Tongue (tissue), 2 donors: Measurements from ENCODE around the gene BCL2L13. TPM values are rescaled to one million over a fixed set of nuclear protein-coding genes. Genes with fewer than 3 reads are reported as not detected.
"Not testable (repeated sequence)": the region's sequence is repeated elsewhere in the genome, so short reads cannot be mapped to it uniquely, and the experiment has no call there.

Experiments used
- DNase-seq: peaks from one replicate; pipeline ENCODE4 v3.0.0-alpha.2; 2015
- total RNA-seq: library from RNA; depleted of rRNA; stranded (reverse); fragments of >200 nt; gene quantifications from one replicate; pipeline ENCODE4 v1.2.3, GENCODE V29; 2014

BCL2L13 gene
- total RNA-seq, 1 donor from 2014 or later: 61.5 TPM

GRCh38 chr22:17695986-17696385 lies 57.4 kb downstream of the BCL2L13 start:
- no peak for DNase-seq

GRCh38 chr22:17697196-17697595 lies 58.6 kb downstream of the BCL2L13 start:
- DNase-seq: not testable (repeated sequence)

- DNase-seq: not testable (repeated sequence)
Observed at GRCh38 chr22:17698276-17698675, 59.7 kb downstream of the BCL2L13 start.

- no peak for DNase-seq
Observed at GRCh38 chr22:17698948-17699347, 60.4 kb downstream of the BCL2L13 start.

GRCh38 chr22:17699696-17700340 lies 61.3 kb downstream of the BCL2L13 start:
- no peak for DNase-seq

GRCh38 chr22:17700778-17701177 lies 62.2 kb downstream of the BCL2L13 start:
- DNase-seq: no peak

- no peak for DNase-seq
Observed at GRCh38 chr22:17703811-17704210, 65.3 kb downstream of the BCL2L13 start.

GRCh38 chr22:17705546-17705945 lies 67.0 kb downstream of the BCL2L13 start:
- no peak for DNase-seq

- DNase-seq: peak; percentile 12
Observed at GRCh38 chr22:17705951-17706900, 67.7 kb downstream of the BCL2L13 start.

GRCh38 chr22:17706947-17707346 lies 68.4 kb downstream of the BCL2L13 start:
- no peak for DNase-seq

GRCh38 chr22:17707526-17707925 lies 69.0 kb downstream of the BCL2L13 start:
- DNase-seq: peak; percentile 13

GRCh38 chr22:17710023-17710422 lies 71.5 kb downstream of the BCL2L13 start:
- no peak for DNase-seq

GRCh38 chr22:17712441-17712840 lies 73.9 kb downstream of the BCL2L13 start:
- no peak for DNase-seq

GRCh38 chr22:17716529-17716928 lies 78.0 kb downstream of the BCL2L13 start:
- no peak for DNase-seq

GRCh38 chr22:17717708-17718107 lies 79.2 kb downstream of the BCL2L13 start:
- no peak for DNase-seq

GRCh38 chr22:17719911-17720310 lies 81.4 kb downstream of the BCL2L13 start:
- DNase-seq: no peak

- DNase-seq: no peak
Observed at GRCh38 chr22:17724241-17724640, 85.7 kb downstream of the BCL2L13 start.

GRCh38 chr22:17724678-17725499 lies 86.3 kb downstream of the BCL2L13 start:
- peak; percentile 61 for DNase-seq

GRCh38 chr22:17725500-17725796 lies 86.9 kb downstream of the BCL2L13 start:
- no peak for DNase-seq

GRCh38 chr22:17726006-17726927 lies 87.7 kb downstream of the BCL2L13 start:
- no peak for DNase-seq
